Stimulated activated CD8-positive, alpha-beta memory T cell treated with anti-CD3 and anti-CD28 coated beads, Interleukin-7, amount 100 ng/mL, for 4 hours (primary cell): ENCODE results near the gene CYP2A6.
"Not testable (repeated sequence)": the region's sequence is repeated elsewhere in the genome, so short reads cannot be mapped to it uniquely, and the experiment has no call there.

Experiments used
- DNase-seq, 2 donors: peaks; one replicate each; pipeline ENCODE4 v3.0.0-alpha.2; 2020; ENCODE audit warnings: low read depth in 2 of 2

Gene CYP2A6

GRCh38 chr19:40843653-40844052 is 6.6 kb downstream of the CYP2A6 start:
- peak; percentile 73 to 77 for DNase-seq

- not testable (repeated sequence) for DNase-seq
These were observed 7.1 kb downstream of the CYP2A6 start for GRCh38 chr19:40842997-40843652.

- DNase-seq, result not testable (repeated sequence)
These were observed 8.2 kb downstream of the CYP2A6 start for GRCh38 chr19:40842012-40842411.

- not testable (repeated sequence) for DNase-seq
These were observed 11.8 kb downstream of the CYP2A6 start for GRCh38 chr19:40838477-40838876.

- DNase-seq, result no peak
These were observed 13.4 kb downstream of the CYP2A6 start for GRCh38 chr19:40836754-40837429.

GRCh38 chr19:40833728-40834533 is 16.3 kb downstream of the CYP2A6 start:
- not testable (repeated sequence) for DNase-seq

- DNase-seq, result not testable (repeated sequence)
These were observed 17.8 kb downstream of the CYP2A6 start for GRCh38 chr19:40832431-40832790.

GRCh38 chr19:40831502-40832430 is 18.5 kb downstream of the CYP2A6 start:
- DNase-seq, result no peak

- DNase-seq, result not testable (repeated sequence)
These were observed 19.5 kb downstream of the CYP2A6 start for GRCh38 chr19:40830741-40831140.

- no peak for DNase-seq
These were observed 21.0 kb downstream of the CYP2A6 start for GRCh38 chr19:40829205-40829604.

GRCh38 chr19:40827386-40828247 is 22.6 kb downstream of the CYP2A6 start:
- DNase-seq, result no peak

- peak; percentile 46 to 57 for DNase-seq
These were observed 23.4 kb downstream of the CYP2A6 start for GRCh38 chr19:40826699-40827385.

GRCh38 chr19:40826312-40826698 is 23.9 kb downstream of the CYP2A6 start:
- DNase-seq, result not testable (repeated sequence)

GRCh38 chr19:40825460-40826095 is 24.7 kb downstream of the CYP2A6 start:
- not testable (repeated sequence) for DNase-seq

GRCh38 chr19:40824916-40825315 is 25.3 kb downstream of the CYP2A6 start:
- not testable (repeated sequence) for DNase-seq

- DNase-seq, result not testable (repeated sequence)
These were observed 27.3 kb downstream of the CYP2A6 start for GRCh38 chr19:40822704-40823553.

- no peak for DNase-seq
These were observed 28.1 kb downstream of the CYP2A6 start for GRCh38 chr19:40822161-40822560.

GRCh38 chr19:40819479-40820234 is 30.6 kb downstream of the CYP2A6 start:
- not testable (repeated sequence) for DNase-seq
